PC-9 (cell line): Measurements from ENCODE around the gene MAGIX.
"Not testable (repeated sequence)": the region's sequence is repeated elsewhere in the genome, so short reads cannot be mapped to it uniquely, and the experiment has no call there.

Experiments used
- EZH2 ChIP-seq: fragments of 200-600 bp; sonication (generic); IDR thresholded peaks from 2 replicates; pipeline ENCODE4 v1.8.0; 2017; ENCODE audit warnings: antibody characterized with exemption, low read depth
- TF ChIP-seq, protein P1 (sequence below): fragments of 200-600 bp; sonication (generic); conservative IDR thresholded peaks from 2 replicates; pipeline ENCODE4 v1.6.1; 2017; ENCODE audit warnings: mixed run types, antibody characterized with exemption, mild to moderate bottlenecking, moderate library complexity

- TF ChIP-seq EZH2, result not testable (repeated sequence)
- TF ChIP-seq, protein P1, sequence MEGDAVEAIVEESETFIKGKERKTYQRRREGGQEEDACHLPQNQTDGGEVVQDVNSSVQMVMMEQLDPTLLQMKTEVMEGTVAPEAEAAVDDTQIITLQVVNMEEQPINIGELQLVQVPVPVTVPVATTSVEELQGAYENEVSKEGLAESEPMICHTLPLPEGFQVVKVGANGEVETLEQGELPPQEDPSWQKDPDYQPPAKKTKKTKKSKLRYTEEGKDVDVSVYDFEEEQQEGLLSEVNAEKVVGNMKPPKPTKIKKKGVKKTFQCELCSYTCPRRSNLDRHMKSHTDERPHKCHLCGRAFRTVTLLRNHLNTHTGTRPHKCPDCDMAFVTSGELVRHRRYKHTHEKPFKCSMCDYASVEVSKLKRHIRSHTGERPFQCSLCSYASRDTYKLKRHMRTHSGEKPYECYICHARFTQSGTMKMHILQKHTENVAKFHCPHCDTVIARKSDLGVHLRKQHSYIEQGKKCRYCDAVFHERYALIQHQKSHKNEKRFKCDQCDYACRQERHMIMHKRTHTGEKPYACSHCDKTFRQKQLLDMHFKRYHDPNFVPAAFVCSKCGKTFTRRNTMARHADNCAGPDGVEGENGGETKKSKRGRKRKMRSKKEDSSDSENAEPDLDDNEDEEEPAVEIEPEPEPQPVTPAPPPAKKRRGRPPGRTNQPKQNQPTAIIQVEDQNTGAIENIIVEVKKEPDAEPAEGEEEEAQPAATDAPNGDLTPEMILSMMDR, result not testable (repeated sequence)
Measured at GRCh38 chrX:49149291-49149690, 13.3 kb upstream of the MAGIX start.
